Glomerular visceral epithelial cell (primary cell): Measurements from ENCODE around the gene KCNJ15.

ENCODE experiments used
- DNase-seq: peaks from one replicate; pipeline ENCODE4 v3.0.0-alpha.2; 2016; ENCODE audit errors: extremely low spot score

The KCNJ15 gene

DNA sequence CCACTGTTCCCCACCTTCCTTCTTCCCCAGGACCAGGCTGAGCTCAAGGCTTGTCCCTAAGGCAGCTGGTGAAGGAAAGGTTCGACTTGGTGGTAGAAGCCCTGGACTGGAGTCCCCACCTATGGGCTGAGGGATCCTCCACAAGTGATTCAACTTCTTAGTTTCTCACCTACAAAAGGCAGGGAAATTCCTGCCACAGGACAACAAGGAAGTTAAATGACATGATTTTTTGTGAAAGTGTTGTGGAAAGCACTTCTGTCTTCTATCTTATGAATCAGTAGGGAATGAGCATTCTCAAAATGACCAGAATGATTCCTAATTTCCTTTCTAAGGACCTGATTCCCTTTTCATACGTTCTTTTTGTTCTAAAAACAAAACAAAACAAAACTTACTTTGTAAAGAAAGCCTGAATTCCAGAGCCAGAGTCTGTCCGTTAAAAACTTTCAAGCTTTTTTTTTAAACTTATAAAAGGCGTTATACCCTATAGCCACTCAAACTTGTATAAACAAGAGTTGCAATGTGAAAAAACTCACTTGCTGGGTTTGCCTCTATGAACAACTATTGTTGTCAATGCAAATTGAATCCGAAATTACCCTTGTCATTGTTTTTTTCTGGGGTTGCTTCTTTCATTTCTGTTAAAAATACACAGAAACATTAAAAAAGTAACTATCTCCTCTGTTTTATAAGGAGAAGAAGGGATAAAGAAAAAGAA is 12.2 kb downstream of the KCNJ15 start:
- DNase-seq = no peak

DNA sequence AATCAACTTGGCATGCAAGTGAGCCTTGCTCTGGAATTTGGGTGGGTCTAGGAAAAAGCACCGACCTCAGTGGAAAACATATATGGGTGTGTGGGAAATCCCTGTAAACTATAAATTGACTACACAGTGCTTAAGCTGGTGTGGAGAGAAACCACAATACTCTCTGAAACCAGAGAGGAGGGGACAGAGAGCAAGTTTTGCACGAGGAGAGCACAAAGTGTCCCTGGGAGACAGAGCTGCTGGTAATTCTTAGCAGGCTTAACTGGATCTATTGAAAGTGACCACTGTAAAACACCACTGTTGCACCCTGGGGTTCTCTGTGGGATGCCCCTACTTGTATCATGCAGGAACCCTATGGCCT is 12.8 kb downstream of the KCNJ15 start:
- peak; percentile 37 for DNase-seq

- DNase-seq = peak; percentile 37
Measured at GRCh38 chr21:38272215-38272614, 15.4 kb downstream of the KCNJ15 start.

GRCh38 chr21:38273745-38274542 is 17.2 kb downstream of the KCNJ15 start:
- DNase-seq = no peak

DNA sequence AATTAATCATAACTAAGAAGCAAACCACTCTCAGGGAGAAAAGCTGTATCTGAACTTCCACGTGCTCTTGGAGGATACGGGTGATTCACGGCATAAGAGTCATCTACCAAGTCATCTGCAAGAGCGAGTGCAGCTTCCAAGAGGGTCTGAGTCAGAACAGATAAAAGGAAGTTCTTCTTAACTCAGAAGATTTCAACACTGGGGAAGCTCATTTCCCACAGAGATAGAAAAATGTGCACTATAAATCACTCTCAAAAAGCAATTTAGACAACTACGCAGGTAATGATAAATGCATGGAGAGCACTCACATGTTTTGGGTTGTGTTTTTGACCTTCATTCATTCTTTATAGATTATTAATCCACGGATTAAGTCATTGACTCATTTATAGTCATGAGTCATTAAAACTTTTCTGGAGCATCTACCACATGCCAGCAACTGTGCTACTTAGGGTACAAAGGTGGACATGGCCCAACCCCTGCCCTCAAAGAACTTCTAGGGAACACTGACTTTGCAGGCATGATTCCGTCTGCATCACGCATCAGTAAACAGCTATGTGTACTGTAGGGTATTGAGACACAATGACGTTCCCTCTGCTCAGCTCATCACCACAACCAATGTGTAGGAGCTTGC is 20.8 kb downstream of the KCNJ15 start:
- DNase-seq = peak; percentile 96

- no peak for DNase-seq
Measured at GRCh38 chr21:38280454-38280853, 23.7 kb downstream of the KCNJ15 start.

- no peak for DNase-seq
Measured at GRCh38 chr21:38280867-38281266, 24.1 kb downstream of the KCNJ15 start.

DNA sequence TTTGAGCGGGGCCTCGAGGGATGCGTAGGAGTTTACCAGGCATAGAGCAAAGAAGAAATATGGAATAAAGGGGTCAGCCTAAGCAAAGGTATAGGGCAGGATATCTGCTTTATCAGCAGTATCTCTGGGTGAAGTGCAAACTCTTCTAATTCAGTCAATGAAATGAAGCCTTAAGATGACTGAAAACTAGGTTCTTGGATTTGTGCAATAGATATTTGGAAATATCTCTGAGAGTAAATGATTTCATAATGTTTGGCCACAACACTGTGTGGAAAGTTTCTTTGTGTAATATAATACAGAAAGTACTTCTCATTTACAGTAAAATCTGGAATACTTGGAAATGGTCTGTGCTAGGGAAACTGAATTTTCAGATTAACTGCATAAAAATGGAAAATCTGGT is 26.1 kb downstream of the KCNJ15 start:
- no peak for DNase-seq

GRCh38 chr21:38284216-38284615 is 27.4 kb downstream of the KCNJ15 start:
- no peak for DNase-seq

DNA sequence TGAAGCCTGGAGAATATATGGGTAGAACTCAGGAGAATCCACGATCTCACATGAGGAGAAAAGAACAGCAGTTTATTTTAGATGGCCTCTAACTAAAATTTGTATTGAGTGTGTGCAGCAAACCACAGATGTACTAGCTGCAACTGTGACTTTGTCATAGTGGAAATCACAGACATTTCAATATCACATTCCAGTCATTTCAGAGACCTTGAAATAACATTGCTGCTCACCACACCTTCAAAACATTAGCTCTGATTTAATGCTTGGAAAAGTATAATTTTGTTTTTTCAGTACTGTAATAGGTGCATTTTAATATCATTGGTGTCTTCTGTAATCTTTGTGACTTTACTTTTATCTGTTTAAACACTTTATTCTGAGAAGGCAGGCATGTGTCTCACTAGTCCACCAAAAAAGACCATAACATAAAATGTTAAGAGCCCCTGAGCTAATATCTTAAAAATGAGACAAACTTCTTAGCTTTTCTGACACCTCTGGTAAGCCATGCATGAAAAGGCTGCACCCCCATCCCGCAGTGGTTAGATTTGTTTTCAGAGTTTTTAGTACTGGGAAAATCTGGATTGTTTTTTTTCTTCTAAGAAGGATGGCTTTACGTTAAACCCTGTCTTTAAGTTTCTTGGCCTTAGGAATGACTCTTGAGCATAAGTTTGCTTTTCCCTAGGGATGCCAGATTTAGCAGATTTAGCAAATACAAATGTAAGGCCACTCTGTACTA is 30.1 kb downstream of the KCNJ15 start:
- peak; percentile 65 for DNase-seq

DNA sequence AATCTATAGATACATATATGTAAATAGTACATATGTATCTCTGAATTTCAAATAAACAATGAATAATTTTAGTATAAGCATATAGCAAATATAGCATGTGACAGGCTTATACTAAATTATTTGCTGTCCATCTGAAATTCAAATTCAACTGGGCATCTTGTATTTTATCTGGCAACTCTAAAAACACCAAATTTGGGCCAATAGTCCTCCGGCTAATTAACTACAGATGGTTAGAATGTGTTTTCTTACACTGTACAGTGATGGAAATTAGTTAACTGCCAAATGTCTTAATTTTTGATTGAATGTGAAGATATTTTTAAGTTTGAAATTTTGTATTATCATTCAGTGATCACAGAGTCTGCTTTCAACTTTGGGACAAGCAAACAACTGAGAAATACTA is 30.7 kb downstream of the KCNJ15 start:
- DNase-seq = no peak

- peak; percentile 98 for DNase-seq
Measured at GRCh38 chr21:38289705-38290485, 33.1 kb downstream of the KCNJ15 start.

GRCh38 chr21:38290809-38291208 is 34.0 kb downstream of the KCNJ15 start:
- DNase-seq = no peak

DNA sequence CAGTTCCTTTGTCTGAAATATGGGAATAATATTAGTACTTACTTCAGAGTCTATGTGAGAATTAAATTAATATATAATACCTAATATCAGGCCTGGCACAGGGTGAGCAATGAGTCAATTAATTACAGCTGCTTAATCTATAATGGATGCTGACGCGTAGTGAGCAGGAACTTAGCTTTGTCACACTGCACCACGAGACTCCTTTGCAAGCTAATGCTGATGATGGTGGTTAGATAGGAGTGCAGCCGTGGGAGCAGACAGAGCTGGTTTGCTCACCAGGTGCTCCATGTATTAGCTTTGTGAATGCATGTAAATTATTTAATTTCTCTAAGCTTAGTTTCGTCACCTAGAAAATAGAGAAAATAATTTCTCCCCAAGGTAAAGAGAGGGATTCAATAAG is 35.1 kb downstream of the KCNJ15 start:
- DNase-seq = no peak

- no peak for DNase-seq
Measured at GRCh38 chr21:38293113-38293512, 36.3 kb downstream of the KCNJ15 start.

DNA sequence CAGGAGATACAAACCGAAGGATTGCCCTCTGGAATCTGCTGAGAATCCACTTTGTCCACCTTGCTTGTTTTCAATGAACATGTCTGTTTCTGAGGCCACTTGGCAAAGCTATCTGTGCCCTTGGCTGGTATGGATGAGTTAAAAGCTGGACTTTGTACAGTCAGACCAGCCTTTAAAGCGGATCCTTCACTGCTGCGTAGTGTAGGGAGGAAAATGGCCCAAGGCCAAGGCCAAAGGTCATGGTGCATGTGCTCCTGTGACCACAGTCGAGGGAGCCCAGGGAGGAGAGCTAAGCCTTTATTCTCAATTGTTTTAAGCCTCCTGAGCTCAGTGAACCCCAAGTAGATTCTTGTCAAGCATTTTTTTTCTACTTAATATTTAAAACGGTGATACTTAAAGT is 37.0 kb downstream of the KCNJ15 start:
- no peak for DNase-seq

GRCh38 chr21:38294609-38295008 is 37.8 kb downstream of the KCNJ15 start:
- no peak for DNase-seq

- no peak for DNase-seq
Measured at GRCh38 chr21:38295997-38296764, 39.4 kb downstream of the KCNJ15 start.

DNA sequence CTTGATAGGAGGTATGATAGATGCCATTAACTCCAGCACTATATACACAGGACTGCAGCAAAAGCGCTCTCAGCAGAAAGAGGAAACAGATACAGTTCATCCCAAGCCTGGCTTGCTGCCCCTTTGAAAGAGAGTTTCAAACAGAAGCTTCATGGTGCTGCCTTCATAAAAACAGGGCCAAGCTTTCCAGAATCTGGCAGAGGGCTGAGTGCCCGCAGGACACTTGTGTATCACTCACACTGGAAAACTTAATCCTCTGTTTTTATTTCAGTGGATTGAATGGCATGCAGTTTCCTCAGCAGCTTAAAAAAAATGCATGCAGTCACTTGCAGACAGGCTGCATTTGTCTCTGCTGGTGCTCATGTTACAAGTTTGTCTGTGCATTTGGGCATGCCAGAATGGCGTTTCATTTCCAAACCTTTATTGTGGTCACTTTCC is 40.4 kb downstream of the KCNJ15 start:
- no peak for DNase-seq

DNA sequence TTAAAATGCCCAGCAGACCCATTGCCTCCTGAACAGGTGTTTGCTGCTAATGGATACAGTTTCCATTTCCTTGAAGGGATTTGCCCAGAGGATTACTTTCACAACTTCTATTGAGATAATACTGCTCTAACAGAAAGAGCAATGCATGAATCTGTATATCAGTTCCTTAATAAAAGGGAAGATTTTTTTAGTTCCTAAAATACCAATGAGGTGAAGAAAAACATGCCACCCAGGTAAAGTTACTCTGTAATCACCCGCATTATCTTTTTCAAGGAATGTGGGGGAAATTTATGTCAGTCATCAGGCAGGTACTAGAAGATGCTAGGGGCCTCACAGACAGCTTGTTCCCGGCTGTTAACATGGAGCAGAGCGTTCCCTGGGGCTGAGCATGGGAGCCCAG is 41.1 kb downstream of the KCNJ15 start:
- DNase-seq = no peak

DNA sequence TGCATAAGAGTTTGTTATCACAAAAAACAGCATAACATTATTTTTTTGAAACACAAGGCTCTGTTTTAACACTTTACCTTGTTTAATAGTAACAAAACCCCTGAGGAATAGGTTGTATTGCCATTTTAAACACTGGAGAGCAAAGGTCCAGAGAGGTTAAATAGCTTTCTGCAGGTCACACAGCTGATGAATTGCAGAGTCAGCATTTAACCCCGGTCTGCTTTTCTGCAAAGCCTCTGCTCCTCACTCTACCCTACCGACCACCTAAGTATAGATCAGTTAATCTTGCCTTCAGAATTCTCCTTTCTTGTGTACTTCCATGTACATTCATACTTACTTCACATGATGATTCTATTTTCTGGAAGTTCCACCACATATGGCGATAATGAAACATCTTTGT is 42.0 kb downstream of the KCNJ15 start:
- no peak for DNase-seq
